GM10266 (cell line): ENCODE results near the gene ORAI2.

ENCODE experiments used
- DNase-seq: peaks from one replicate; pipeline ENCODE4 v3.0.0; 2012; ENCODE audit errors: extremely low spot score
- TF ChIP-seq, protein P1 (sequence below): IDR thresholded peaks from 2 replicates; pipeline ENCODE4 v1.5.1; 2012; ENCODE audit warnings: mild to moderate bottlenecking, low read depth; ENCODE audit not compliant: control insufficient read depth, insufficient read depth; ENCODE audit errors: missing control alignments

The ORAI2 gene

DNA sequence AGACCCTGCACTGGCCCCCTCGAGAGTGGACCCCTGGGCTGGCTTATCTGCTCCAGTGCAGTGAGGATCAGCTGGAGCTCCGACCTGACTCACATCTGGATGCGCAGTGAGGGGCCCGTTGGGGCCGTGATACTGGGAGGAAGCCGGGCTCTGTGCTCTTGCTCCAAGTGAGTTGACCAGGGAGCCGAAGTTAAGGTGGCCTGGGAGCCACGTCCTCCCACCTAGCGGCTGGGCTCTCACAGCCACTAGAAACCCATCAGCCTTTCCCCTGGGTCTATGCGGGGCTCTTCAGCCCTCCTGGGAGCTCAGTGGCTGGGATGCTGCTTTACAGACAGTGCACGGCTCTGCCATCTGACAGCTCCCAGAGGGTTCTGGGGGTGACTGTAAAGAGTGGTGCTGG lies 22.2 kb downstream of the ORAI2 start:
- TF ChIP-seq, protein P1, sequence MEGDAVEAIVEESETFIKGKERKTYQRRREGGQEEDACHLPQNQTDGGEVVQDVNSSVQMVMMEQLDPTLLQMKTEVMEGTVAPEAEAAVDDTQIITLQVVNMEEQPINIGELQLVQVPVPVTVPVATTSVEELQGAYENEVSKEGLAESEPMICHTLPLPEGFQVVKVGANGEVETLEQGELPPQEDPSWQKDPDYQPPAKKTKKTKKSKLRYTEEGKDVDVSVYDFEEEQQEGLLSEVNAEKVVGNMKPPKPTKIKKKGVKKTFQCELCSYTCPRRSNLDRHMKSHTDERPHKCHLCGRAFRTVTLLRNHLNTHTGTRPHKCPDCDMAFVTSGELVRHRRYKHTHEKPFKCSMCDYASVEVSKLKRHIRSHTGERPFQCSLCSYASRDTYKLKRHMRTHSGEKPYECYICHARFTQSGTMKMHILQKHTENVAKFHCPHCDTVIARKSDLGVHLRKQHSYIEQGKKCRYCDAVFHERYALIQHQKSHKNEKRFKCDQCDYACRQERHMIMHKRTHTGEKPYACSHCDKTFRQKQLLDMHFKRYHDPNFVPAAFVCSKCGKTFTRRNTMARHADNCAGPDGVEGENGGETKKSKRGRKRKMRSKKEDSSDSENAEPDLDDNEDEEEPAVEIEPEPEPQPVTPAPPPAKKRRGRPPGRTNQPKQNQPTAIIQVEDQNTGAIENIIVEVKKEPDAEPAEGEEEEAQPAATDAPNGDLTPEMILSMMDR = no peak
- no peak for DNase-seq

DNA sequence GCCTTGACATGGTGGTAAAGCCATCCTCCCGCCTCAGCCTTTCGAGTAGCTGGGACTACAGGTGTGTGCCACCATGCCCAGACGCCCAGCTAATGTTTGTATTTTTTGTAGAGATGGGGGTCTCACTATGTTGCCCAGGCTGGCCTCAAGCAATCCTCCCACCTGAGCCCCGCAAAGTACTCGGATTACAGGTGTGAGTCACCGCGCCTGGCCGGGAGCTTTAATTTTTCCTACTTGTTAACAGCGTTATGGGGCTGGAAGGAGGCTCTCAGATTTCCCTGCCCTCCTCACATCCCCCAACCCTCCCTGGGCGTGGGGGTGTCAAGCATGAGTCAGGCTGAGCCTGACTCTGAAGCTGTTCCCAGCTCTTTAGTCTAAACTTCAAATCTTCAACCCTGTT lies 23.0 kb downstream of the ORAI2 start:
- TF ChIP-seq, protein P1 = no peak
- DNase-seq = no peak

DNA sequence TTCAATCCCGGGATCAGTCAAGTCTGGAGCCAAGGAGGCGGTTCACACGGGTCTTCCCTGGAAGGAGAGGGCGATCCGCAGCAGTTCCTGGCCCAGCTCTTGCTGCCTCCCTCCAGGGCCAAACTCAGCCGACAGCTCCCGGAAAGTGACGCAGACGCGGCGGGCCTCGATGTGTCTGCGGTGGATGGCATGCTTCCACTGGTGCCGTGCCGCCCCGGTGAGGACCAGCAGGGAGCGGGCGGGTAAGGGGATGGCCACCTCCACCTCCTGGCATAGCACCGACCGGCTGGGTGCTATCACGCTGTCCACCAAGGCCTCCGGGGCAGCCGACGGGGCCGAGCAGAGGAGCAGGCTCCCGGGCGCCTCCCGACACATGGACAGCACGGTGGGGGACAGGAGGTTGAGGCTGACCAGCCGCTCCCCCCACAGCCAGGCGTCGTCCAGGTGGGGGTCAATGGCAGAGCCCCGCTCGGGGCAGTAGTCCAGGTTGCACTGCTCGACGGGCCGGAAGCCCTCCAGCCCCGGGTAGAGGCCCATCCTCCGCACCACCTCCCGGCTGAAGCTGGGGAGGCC lies 24.1 kb downstream of the ORAI2 start:
- DNase-seq = no peak
- TF ChIP-seq, protein P1 = no peak

DNA sequence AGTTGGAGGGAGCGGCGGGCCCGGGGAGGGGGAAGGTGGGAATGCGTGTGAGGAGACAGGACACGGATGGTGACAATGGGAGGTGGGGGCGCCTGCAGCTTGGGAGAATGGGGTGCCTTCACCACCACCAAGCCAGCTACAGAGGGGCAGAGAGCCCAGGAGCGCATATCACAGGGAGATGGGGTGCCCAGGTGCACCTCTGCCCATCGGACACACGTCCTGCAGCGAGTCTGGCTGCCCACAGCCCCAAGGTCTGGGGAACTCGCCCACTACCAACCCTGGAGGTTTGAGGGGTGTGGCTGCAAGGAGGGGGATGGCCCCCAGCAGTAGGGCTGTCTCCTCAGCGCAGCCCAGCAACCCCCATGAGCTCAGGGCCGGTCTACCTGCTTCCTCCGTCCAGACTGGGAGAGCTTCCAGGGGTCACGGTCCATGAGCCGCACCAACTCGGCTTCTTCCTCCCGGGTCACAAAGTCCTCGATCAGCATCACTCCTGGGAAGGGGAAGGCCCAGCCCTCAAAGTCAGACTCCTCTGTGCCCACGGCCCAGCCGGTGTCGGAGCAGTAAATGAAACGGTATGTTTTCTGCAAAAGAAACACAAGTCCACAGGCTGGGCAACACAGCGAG lies 26.0 kb downstream of the ORAI2 start:
- DNase-seq = no peak
- TF ChIP-seq, protein P1 = no peak

DNA sequence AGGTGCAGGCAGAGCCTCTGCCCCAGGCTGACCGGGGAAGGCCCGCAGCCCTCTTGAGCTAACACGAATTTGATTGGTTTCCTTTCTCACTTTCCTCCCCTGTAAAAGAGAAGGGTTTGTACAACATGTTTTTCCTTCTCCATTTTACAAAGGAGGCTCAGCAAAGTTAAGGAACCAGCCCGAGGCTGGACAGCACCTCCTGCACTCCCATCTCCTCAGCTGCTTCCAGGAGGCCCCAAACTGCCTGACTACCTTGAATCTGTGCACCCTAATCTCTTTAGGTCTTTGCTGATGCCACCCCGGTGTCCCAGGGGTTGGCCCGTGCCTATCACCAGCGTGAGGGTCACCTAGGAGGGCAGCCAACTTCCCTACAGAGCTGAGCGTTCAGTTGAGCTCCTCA lies 27.1 kb downstream of the ORAI2 start:
- TF ChIP-seq, protein P1 = no peak

DNA sequence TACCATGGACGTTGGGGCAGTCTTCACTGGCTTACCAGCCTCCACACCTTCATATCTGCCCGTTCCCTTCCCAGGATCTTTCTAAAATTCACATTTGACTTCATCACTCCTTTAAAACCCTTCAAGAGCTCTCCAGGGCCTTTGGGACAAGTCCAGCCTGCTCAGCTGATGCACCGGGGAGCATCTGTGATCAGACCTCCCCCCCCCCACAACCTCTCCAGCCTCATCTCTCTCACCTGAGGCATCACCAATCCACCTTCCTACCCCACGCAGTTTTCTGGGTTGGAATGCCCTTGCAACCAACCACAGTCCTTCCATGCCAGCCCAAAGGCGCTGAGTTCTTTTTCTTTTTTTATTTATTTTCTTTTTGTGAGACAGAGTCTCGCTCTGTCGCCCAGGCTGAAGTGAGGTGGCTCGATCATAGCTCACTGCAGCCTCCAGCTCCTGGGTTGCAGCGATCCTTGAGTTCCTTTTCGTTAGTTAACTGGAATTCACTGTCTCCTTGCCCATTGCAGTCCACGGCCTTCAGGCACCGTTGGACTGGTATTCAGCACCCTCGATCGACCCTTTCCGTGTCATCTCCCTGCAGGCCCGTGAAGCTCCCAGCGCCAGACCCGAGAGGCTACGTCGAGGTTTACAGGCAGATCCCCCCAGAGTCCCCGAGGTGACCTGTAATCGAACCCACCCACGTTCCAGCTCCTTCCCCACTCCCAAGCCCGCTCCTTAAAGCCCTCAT lies 30.6 kb downstream of the ORAI2 start:
- TF ChIP-seq, protein P1 = no peak
- DNase-seq = peak; percentile 52

More for the DNA sequence above, 27.1 kb downstream of the ORAI2 start:
- no peak for DNase-seq

DNA sequence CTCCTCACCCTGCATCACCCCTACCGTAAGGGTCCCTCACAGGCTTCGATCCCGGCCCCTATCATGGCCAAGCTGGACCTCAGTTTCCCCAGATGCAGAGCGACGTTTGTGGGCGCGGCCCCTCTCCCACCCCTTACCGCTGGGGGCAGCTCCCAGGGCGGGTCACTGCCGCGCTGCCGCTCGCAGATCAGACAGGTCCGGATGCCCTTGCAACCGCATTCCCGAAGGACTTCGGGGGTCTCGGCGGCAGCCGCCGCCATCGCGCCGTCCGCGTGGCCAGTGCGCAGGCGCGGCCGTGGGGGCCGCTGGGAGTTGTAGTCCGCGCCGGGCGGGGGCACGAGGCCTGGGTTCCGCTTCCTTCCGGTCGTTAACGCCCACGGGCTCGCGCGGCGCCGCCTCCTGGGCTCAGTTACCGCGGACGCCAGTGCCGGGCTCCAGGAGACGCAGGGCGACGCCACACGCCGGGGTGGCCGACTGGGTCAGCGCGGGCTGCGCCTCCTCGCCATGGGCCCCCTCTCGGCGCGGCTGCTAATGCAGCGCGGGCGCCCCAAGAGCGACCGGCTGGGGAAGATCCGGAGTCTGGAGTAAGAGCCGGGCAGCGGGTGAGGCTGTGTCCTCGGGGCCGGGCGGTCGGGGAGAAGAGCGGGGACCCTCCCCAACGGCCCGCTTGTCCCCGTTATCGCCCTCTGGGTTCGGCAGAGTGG lies 31.4 kb downstream of the ORAI2 start, which contains the start of the genes ALKBH4 and LRWD1:
TSS of gene ALKBH4 (minus strand) at position 287 of the 704 bp plus-strand sequence. CDS start at position 260, 27 bp downstream.
TSS of gene LRWD1 (plus strand) at position 408 of the 704 bp plus-strand sequence. CDS start at position 505, 97 bp downstream.
- TF ChIP-seq, protein P1 = peak; percentile 41
- peak; percentile 100 for DNase-seq
